ENCODE data around the gene ZNF831.

ZNF831 gene

GRCh38 chr20:59175861-59176260, 12.2 kb downstream of the ZNF831 start:
- Histone ChIP-seq H3K27ac (no peak overlapping the region), H3K36me3 (replicated peaks) (no peaks in the 10 kb centered on the region), H3K27me3 (replicated peaks) (no peaks in the 10 kb centered on the region), H3K4me3 (ENCODE audit: low read depth, low read length) (no peak overlapping the region)
- in situ Hi-C loops (cut with HindIII; ENCODE audit: low pct_ligation_motif_present, low sequenced_read_pairs): no loop called here
- TF ChIP-seq CTCF (IDR thresholded peaks at IDR 0.05; ENCODE audit: low read depth, low read length, missing control alignments): no peak
- DNase-seq: no peak

DNA sequence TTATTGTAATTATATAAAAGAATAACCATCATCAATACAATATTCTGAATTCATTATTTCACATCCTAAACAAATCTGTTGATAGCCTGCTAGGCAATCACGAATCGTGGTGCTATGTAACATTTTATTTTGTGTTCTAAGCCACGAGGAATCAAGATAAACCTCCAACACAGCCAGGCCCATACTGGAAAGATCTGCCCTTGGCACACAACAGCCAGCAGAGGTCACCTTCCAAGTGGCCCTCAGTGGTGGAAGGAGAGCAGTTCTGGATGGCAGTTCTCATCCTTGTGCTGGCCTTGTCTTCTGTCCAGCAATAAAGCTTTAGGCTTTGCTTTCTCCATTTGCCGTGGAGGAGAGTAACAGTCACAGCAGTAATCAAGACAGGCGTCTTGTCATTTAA, 13.2 kb downstream of the ZNF831 start:
- no peak overlapping the region for H3K4me3 ChIP-seq (ENCODE audit: low read depth, low read length)
- H3K36me3 ChIP-seq (replicated peaks): no peaks in the 10 kb centered on the region
- in situ Hi-C loops (cut with HindIII; ENCODE audit: low pct_ligation_motif_present, low sequenced_read_pairs): no loop called here
- no peak for DNase-seq
- no peak overlapping the region for H3K27ac ChIP-seq
- no peak for TF ChIP-seq CTCF (IDR thresholded peaks at IDR 0.05; ENCODE audit: low read depth, low read length, missing control alignments)
- H3K27me3 ChIP-seq (replicated peaks): no peaks in the 10 kb centered on the region

DNA sequence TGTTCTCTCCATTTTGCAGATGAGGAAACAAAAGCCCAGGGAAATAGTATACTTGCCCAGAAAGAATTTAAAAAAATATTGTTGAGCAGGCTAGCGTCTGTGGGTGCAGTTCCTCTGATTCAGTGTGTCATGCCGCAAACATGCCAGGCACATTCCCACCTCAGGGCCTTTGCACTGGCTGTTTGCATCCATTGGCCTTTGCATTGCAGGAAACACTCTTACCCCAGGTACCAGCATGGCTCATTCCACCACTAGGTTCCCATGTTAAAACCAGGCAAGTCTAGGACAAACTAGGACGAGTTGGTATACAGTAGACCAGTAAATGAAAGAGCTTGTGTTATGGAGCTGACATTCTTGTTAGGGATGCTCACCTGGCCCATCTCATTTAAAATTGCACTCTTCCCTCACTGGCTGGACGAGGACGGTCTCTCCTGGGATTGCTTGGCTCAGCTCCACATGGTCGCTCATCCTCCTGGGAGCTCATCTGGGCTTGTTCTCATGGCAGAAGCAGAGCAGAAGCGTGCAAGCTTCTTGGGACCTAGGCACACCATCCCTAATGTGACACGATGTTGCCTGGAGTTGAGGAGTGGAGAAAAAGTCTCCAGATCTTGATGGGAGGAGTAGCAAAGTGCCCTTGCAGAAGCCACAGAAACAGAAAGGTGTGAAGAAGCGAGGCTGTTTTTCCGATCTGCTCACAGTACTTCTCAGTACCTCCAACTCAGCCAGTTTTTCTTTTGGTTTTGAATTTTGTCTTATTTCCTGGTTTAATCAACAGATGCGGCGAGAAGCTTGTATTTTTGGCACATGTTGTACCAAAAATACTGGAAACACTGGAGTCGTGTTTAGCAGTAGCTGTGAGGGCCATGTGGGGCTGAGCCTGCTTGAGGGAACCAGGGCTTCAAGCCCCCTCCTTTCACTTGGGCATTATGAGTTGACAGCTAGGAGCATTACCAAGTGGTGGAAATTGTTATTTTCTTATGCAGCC, 13.9 kb downstream of the ZNF831 start:
- H3K27ac ChIP-seq: no peak overlapping the region
- no peak for DNase-seq
- H3K36me3 ChIP-seq (replicated peaks): no peaks in the 10 kb centered on the region
- H3K27me3 ChIP-seq (replicated peaks): no peaks in the 10 kb centered on the region
- H3K4me3 ChIP-seq (ENCODE audit: low read depth, low read length): no peak overlapping the region
- in situ Hi-C loops (cut with HindIII; ENCODE audit: low pct_ligation_motif_present, low sequenced_read_pairs): no loop called here
- no peak for TF ChIP-seq CTCF (IDR thresholded peaks at IDR 0.05; ENCODE audit: low read depth, low read length, missing control alignments)

DNA sequence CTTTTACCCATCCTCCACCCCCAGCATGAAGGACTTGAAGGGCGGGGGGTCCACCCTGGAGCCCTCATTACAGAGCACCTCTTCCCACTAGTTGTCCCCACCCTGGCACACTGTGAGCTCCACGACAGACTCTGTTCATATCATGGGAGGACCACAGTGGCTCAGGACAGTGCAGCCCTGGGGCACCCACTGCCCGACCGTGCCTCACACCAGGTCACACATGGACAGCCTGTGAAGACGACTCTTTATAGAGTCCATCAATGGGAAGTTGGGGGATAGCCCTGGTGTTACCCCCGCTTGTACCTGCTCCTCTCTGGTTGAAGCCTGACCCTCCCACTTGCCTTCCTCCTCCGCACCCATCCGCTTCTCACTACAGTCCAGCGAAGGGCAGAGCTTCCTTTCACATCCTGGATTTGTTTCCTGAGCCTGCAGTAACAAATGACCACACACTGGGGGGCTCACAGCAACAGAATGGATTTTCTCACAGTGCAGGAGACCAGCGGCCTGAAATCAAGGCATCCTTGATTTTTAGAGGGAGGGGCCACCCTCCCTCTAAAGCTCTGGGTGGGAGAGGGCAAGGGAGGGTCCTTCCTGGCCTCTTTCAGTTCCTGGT, 15.5 kb downstream of the ZNF831 start:
- no peak for DNase-seq
- Histone ChIP-seq H3K27me3 (replicated peaks) (no peaks in the 10 kb centered on the region), H3K4me3 (ENCODE audit: low read depth, low read length) (no peak overlapping the region), H3K36me3 (replicated peaks) (no peaks in the 10 kb centered on the region), H3K27ac (no peak overlapping the region)
- no peak for TF ChIP-seq CTCF (IDR thresholded peaks at IDR 0.05; ENCODE audit: low read depth, low read length, missing control alignments)
- in situ Hi-C loops (cut with HindIII; ENCODE audit: low pct_ligation_motif_present, low sequenced_read_pairs): no loop called here

DNA sequence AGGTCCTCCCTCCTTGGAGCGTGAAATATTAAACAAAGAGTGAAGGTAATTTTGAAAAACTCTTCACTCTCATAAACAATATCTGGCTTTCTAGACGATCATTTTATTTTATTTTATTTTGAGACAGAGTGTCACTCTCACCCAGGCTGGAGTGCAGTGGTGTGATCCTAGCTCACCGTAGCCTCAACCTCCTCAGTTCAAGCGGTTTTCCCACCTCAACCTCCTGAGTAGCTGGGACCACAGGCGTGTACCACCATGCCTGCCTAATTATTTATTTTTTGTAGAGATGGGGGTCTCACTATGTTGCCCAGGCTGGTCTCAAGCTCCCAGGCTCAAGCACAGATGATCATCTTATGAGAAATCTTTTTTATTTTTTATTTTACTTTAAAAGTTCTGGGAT, 16.4 kb downstream of the ZNF831 start:
- no peak for TF ChIP-seq CTCF (IDR thresholded peaks at IDR 0.05; ENCODE audit: low read depth, low read length, missing control alignments)
- in situ Hi-C loops (cut with HindIII; ENCODE audit: low pct_ligation_motif_present, low sequenced_read_pairs): no loop called here
- H3K4me3 ChIP-seq (ENCODE audit: low read depth, low read length): no peak overlapping the region
- no peaks in the 10 kb centered on the region for H3K36me3 ChIP-seq (replicated peaks)
- no peak for DNase-seq
- no peak overlapping the region for H3K27ac ChIP-seq
- no peaks in the 10 kb centered on the region for H3K27me3 ChIP-seq (replicated peaks)

Measured in brain microvascular endothelial cell (primary cell).